HepG2 (cell line): ENCODE data around the gene TRPM5. TPM values are rescaled to one million over a fixed set of nuclear protein-coding genes. Genes with fewer than 3 reads are reported as not detected.

Experiments used
- CAMTA2 ChIP-seq: sonication (generic); formaldehyde crosslinking; IDR thresholded peaks from 2 replicates; pipeline ENCODE4 v1.4.0; 2020; ENCODE audit warnings: mild to moderate bottlenecking, missing genetic modification reagents, borderline replicate concordance
- EP300 ChIP-seq, 3 experiments: sonication (generic) in 1 of 3; formaldehyde crosslinking in 1 of 3; IDR thresholded peaks; 2 replicates each; pipeline versions ENCODE4 v1.5.1 to v1.6.1; 2011 to 2020; ENCODE audit warnings: low read depth in 2 of 3, low read length in 2 of 3, borderline replicate concordance in 1 of 3, improper control_type of control experiment in 1 of 3, mild to moderate bottlenecking in 1 of 3, missing genetic modification reagents in 1 of 3, moderate library complexity in 1 of 3
- GABPA ChIP-seq, 2 experiments: IDR thresholded peaks; 2 replicates each; pipeline ENCODE4 v1.6.1; 2011 to 2016; ENCODE audit warnings: low read depth in 2 of 2, low read length in 1 of 2, missing biosample characterization in 1 of 2, missing genetic modification characterization in 1 of 2
- GMEB1 ChIP-seq: sonication (generic); formaldehyde crosslinking; IDR thresholded peaks from 2 replicates; pipeline ENCODE4 v1.5.1; 2020; ENCODE audit warnings: missing genetic modification reagents, mild to moderate bottlenecking, borderline replicate concordance
- IKZF4 ChIP-seq: sonication (generic); formaldehyde crosslinking; IDR thresholded peaks from 2 replicates; pipeline ENCODE4 v1.5.1; 2020; ENCODE audit warnings: borderline replicate concordance, mild to moderate bottlenecking, low read depth, missing genetic modification reagents; ENCODE audit errors: not compliant biosample characterization
- ISX ChIP-seq: sonication (generic); formaldehyde crosslinking; conservative IDR thresholded peaks from 2 replicates; pipeline ENCODE4 v1.5.0; 2020; ENCODE audit warnings: missing genetic modification reagents
- MED1 ChIP-seq: sonication (generic); formaldehyde crosslinking; IDR thresholded peaks from 2 replicates; pipeline ENCODE4 v1.4.0; 2020; ENCODE audit warnings: missing genetic modification reagents
- MIER3 ChIP-seq: IDR thresholded peaks from 2 replicates; pipeline ENCODE4 v1.6.1; 2016; ENCODE audit warnings: missing compliant biosample characterization, borderline replicate concordance
- MXD1 ChIP-seq: sonication (generic); formaldehyde crosslinking; IDR thresholded peaks from 2 replicates; pipeline ENCODE4 v1.4.0; 2020; ENCODE audit warnings: mild to moderate bottlenecking, missing genetic modification reagents
- NFIC ChIP-seq: IDR thresholded peaks from 2 replicates; pipeline ENCODE4 v1.6.1; 2012; ENCODE audit warnings: mild to moderate bottlenecking, low read length, inconsistent platforms
- STAG1 ChIP-seq: sonication (generic); formaldehyde crosslinking; IDR thresholded peaks from 2 replicates; pipeline ENCODE4 v1.4.0; 2020; ENCODE audit warnings: missing genetic modification reagents
- ZNF431 ChIP-seq: sonication (generic); formaldehyde crosslinking; IDR thresholded peaks from 2 replicates; pipeline ENCODE4 v1.9.0; 2022; ENCODE audit warnings: missing genetic modification reagents, low read depth, mild to moderate bottlenecking, borderline replicate concordance
- ZNF503 ChIP-seq: sonication (generic); formaldehyde crosslinking; IDR thresholded peaks from 2 replicates; pipeline ENCODE4 v1.4.0; 2020; ENCODE audit warnings: missing genetic modification reagents
- ZNF557 ChIP-seq: sonication (generic); formaldehyde crosslinking; IDR thresholded peaks from 2 replicates; pipeline ENCODE4 v1.4.0; 2020; ENCODE audit warnings: missing genetic modification reagents
- polyA plus RNA-seq, 8 experiments: library from polyadenylated mRNA; depleted of rRNA in 3 of 8; stranded (reverse) in 7 of 8; unstranded in 1 of 8; fragments of >200 nt; fragmentation: Illumina TruSeq in 4 of 8; extraction: Trizol in 4 of 8; gene quantifications; 2 replicates each; pipeline versions ENCODE4 v1.2.1 to v1.2.3, GENCODE V29; 2011 to 2016; ENCODE audit warnings: low read depth in 4 of 8, missing spikeins in 1 of 8, mixed read lengths in 1 of 8; ENCODE audit not compliant: insufficient read depth in 1 of 8
- total RNA-seq, 5 experiments: library from RNA; depleted of rRNA; stranded (reverse); fragments of >200 nt; fragmentation: Illumina TruSeq; extraction: Trizol; gene quantifications; 2 replicates each; pipeline ENCODE4 v1.2.3, GENCODE V29; 2016; ENCODE audit warnings: low read depth in 1 of 5
- TF ChIP-seq, protein P1 (sequence below): sonication (generic); formaldehyde crosslinking; conservative IDR thresholded peaks from 2 replicates; pipeline ENCODE4 v1.4.0; 2020; ENCODE audit warnings: missing genetic modification reagents
- TF ChIP-seq, protein P2 (sequence below): fragments of 450-650 bp; IDR thresholded peaks from 2 replicates; pipeline ENCODE4 v1.6.1; 2017; ENCODE audit warnings: mild to moderate bottlenecking
- TF ChIP-seq, protein P3 (sequence below): IDR thresholded peaks from 2 replicates; pipeline ENCODE4 v1.6.1; 2016

The TRPM5 gene
- total and polyA plus RNA-seq, 2 of the 13 experiments (the other 11 are each of a cell fraction or from before 2014, with no cell fraction given): 0.12 TPM; not detected in 1

- TF ChIP-seq IKZF4: no peak
- no peak for TF ChIP-seq ZNF431 (CRISPR knock-in tag)
- TF ChIP-seq MIER3 (CRISPR knock-in tag): no peak
- no peak for TF ChIP-seq ZNF557 (CRISPR knock-in tag)
- no peak for TF ChIP-seq NFIC
- TF ChIP-seq GMEB1 (CRISPR knock-in tag): peak; percentile 56; the same call in 1 of the 2 replicates
- TF ChIP-seq GABPA (IDR thresholded peaks at IDR 0.05; ENCODE audit: low read depth, low read length): no peak
- TF ChIP-seq GABPA (CRISPR knock-in tag; IDR thresholded peaks at IDR 0.05; ENCODE audit: low read depth): peak; percentile 56; the same call in 1 of the 2 replicates
- TF ChIP-seq STAG1: no peak
- TF ChIP-seq, protein P1, sequence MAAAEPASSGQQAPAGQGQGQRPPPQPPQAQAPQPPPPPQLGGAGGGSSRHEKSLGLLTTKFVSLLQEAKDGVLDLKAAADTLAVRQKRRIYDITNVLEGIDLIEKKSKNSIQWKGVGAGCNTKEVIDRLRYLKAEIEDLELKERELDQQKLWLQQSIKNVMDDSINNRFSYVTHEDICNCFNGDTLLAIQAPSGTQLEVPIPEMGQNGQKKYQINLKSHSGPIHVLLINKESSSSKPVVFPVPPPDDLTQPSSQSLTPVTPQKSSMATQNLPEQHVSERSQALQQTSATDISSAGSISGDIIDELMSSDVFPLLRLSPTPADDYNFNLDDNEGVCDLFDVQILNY (CRISPR knock-in tag): no peak
- TF ChIP-seq MED1 (CRISPR knock-in tag): peak; percentile 93
- TF ChIP-seq ZNF503 (CRISPR knock-in tag): peak; percentile 85
- no peak for TF ChIP-seq MXD1
- TF ChIP-seq, protein P2, sequence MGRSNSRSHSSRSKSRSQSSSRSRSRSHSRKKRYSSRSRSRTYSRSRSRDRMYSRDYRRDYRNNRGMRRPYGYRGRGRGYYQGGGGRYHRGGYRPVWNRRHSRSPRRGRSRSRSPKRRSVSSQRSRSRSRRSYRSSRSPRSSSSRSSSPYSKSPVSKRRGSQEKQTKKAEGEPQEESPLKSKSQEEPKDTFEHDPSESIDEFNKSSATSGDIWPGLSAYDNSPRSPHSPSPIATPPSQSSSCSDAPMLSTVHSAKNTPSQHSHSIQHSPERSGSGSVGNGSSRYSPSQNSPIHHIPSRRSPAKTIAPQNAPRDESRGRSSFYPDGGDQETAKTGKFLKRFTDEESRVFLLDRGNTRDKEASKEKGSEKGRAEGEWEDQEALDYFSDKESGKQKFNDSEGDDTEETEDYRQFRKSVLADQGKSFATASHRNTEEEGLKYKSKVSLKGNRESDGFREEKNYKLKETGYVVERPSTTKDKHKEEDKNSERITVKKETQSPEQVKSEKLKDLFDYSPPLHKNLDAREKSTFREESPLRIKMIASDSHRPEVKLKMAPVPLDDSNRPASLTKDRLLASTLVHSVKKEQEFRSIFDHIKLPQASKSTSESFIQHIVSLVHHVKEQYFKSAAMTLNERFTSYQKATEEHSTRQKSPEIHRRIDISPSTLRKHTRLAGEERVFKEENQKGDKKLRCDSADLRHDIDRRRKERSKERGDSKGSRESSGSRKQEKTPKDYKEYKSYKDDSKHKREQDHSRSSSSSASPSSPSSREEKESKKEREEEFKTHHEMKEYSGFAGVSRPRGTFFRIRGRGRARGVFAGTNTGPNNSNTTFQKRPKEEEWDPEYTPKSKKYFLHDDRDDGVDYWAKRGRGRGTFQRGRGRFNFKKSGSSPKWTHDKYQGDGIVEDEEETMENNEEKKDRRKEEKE: no peak
- TF ChIP-seq, protein P3, sequence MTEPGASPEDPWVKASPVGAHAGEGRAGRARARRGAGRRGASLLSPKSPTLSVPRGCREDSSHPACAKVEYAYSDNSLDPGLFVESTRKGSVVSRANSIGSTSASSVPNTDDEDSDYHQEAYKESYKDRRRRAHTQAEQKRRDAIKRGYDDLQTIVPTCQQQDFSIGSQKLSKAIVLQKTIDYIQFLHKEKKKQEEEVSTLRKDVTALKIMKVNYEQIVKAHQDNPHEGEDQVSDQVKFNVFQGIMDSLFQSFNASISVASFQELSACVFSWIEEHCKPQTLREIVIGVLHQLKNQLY (CRISPR knock-in tag): peak; percentile 82
- TF ChIP-seq EP300 (IDR thresholded peaks at IDR 0.05; ENCODE audit: low read depth in 2 of 2, low read length in 2 of 2): peak in 1 of 2 experiments; percentile 66; a peak in 2 of 4 replicates
- TF ChIP-seq EP300 (CRISPR knock-in tag; IDR thresholded peaks at IDR 0.05; ENCODE audit: borderline replicate concordance): peak; percentile 57; the same call in 1 of the 2 replicates
- no peak; the same call in 1 of the 2 replicates for TF ChIP-seq CAMTA2 (CRISPR knock-in tag)
- TF ChIP-seq ISX (CRISPR knock-in tag): no peak
Observed at GRCh38 chr11:2409611-2410468, 34.5 kb downstream of the TRPM5 start (continued).
